ENCODE data around the gene ITGA11. TPM values are rescaled to one million over a fixed set of nuclear protein-coding genes. Genes with fewer than 3 reads are reported as not detected.

ITGA11 gene
- total RNA-seq, 1 donor from 2014 or later, result 7.0 TPM

- no peaks in the 10 kb centered on the region for H3K27me3 ChIP-seq (ENCODE audit: control insufficient read depth, insufficient read depth, low read length)
- no peak overlapping the region for H3K4me3 ChIP-seq (ENCODE audit: low read depth, low read length)
- no peaks in the 10 kb centered on the region for H3K36me3 ChIP-seq (ENCODE audit: control insufficient read depth, insufficient read depth, low read length)
- no peak for TF ChIP-seq CTCF (IDR thresholded peaks at IDR 0.05; ENCODE audit: insufficient read depth, low read length, poor library complexity, severe bottlenecking)
- no peak for DNase-seq (ENCODE audit: low read depth)
Observed at GRCh38 chr15:68365140-68365745, 66.7 kb downstream of the ITGA11 start.

- Histone ChIP-seq H3K27me3 (ENCODE audit: control insufficient read depth, insufficient read depth, low read length) (no peaks in the 10 kb centered on the region), H3K4me3 (ENCODE audit: low read depth, low read length) (no peak overlapping the region), H3K36me3 (ENCODE audit: control insufficient read depth, insufficient read depth, low read length) (no peaks in the 10 kb centered on the region)
- no peak for DNase-seq (ENCODE audit: low read depth)
- no peak for TF ChIP-seq CTCF (IDR thresholded peaks at IDR 0.05; ENCODE audit: insufficient read depth, low read length, poor library complexity, severe bottlenecking)
Observed at GRCh38 chr15:68364660-68365035, 67.3 kb downstream of the ITGA11 start.

GRCh38 chr15:68364028-68364659 is 67.8 kb downstream of the ITGA11 start:
- no peaks in the 10 kb centered on the region for H3K27me3 ChIP-seq (ENCODE audit: control insufficient read depth, insufficient read depth, low read length)
- H3K4me3 ChIP-seq (ENCODE audit: low read depth, low read length), result no peak overlapping the region
- no peak for TF ChIP-seq CTCF (IDR thresholded peaks at IDR 0.05; ENCODE audit: insufficient read depth, low read length, poor library complexity, severe bottlenecking)
- DNase-seq (ENCODE audit: low read depth), result no peak
- no peaks in the 10 kb centered on the region for H3K36me3 ChIP-seq (ENCODE audit: control insufficient read depth, insufficient read depth, low read length)

DNA sequence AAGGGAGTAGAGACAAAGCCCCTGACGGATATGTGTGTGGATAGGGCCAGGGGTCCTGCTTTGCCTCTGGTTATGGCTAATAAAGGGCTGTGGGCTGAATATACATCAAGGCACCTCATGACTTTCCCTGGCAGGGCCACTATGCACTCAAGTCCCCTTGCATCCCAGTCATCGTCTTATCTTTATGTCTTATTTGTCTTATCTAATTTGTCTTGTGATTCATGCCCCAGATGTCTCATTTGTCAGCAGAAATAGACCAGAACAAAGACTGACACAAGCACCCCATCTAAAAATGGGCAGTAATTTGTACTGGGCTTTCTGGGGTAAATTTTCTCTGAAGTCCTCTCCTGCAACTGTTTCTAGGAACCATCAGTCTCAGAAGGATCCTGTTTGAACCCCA is 68.6 kb downstream of the ITGA11 start:
- no peak for DNase-seq (ENCODE audit: low read depth)
- H3K27me3 ChIP-seq (ENCODE audit: control insufficient read depth, insufficient read depth, low read length), result no peaks in the 10 kb centered on the region
- no peak for TF ChIP-seq CTCF (IDR thresholded peaks at IDR 0.05; ENCODE audit: insufficient read depth, low read length, poor library complexity, severe bottlenecking)

DNA sequence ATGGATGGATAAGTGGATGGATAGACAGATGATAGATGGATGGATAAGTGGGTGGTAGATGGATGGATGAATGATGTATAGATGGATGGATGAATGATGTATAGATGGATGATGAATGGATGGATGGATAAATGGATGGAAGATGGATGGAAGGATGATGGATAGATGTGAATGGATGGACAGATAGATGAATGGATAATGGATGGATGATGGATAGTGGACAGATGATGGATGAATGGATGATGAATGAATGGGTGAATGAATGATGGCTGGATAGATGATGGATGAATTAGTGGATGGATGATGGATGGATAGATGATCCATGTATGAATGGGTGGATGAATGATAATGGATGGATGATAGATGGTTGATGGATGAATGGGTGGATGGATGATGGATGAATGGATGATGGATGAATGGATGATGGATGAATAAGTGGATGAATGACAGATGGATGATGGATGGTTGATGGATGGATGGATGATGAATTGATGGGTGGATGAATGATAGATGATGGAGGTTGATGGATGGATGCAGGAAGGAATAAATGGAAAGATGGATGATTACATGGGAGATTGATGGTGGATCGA is 69.3 kb downstream of the ITGA11 start:
- TF ChIP-seq CTCF (IDR thresholded peaks at IDR 0.05; ENCODE audit: insufficient read depth, low read length, poor library complexity, severe bottlenecking), result no peak
- no peaks in the 10 kb centered on the region for H3K27me3 ChIP-seq (ENCODE audit: control insufficient read depth, insufficient read depth, low read length)

More for the DNA sequence above, 68.6 kb downstream of the ITGA11 start:
- H3K4me3 ChIP-seq (ENCODE audit: low read depth, low read length), result no peak overlapping the region
- H3K36me3 ChIP-seq (ENCODE audit: control insufficient read depth, insufficient read depth, low read length), result no peaks in the 10 kb centered on the region

More for the DNA sequence above, 69.3 kb downstream of the ITGA11 start:
- no peak for DNase-seq (ENCODE audit: low read depth)
- Histone ChIP-seq H3K36me3 (ENCODE audit: control insufficient read depth, insufficient read depth, low read length) (no peaks in the 10 kb centered on the region), H3K4me3 (ENCODE audit: low read depth, low read length) (no peak overlapping the region)
